K562 (cell line): Measurements from ENCODE around the gene NDRG3. TPM values are rescaled to one million over a fixed set of nuclear protein-coding genes. Genes with fewer than 3 reads are reported as not detected.

Experiments
- AFF1 ChIP-seq, 2 experiments: fragments of 450-650 bp; IDR thresholded peaks; 2 replicates each; pipeline ENCODE4 v1.6.1; 2018; ENCODE audit warnings: mild to moderate bottlenecking in 2 of 2, low read depth in 1 of 2; ENCODE audit not compliant: partially characterized antibody in 2 of 2
- CCNT2 ChIP-seq: IDR thresholded peaks from 2 replicates; pipeline ENCODE4 v1.6.1; 2011; ENCODE audit warnings: borderline replicate concordance, low read depth, mild to moderate bottlenecking, moderate library complexity, mixed read lengths, low read length; ENCODE audit not compliant: insufficient read length; ENCODE audit errors: extremely low read depth
- DMBX1 ChIP-seq: fragments of 250-450 bp; sonication (Bioruptor Pico); IDR thresholded peaks from 2 replicates; pipeline ENCODE4 v1.8.0; 2022; ENCODE audit warnings: inconsistent platforms, mild to moderate bottlenecking, moderate library complexity, borderline replicate concordance
- HBP1 ChIP-seq: fragments of 450-650 bp; formaldehyde crosslinking; IDR thresholded peaks from 2 replicates; pipeline ENCODE4 v1.4.0; 2022; ENCODE audit warnings: missing genetic modification characterization
- HMBOX1 ChIP-seq: sonication (generic); IDR thresholded peaks from 2 replicates; pipeline ENCODE4 v1.6.1; 2016
- HNRNPL ChIP-seq: fragments of 200-400 bp; formaldehyde crosslinking; IDR thresholded peaks from 2 replicates; pipeline ENCODE4 v1.6.1; 2017; ENCODE audit warnings: low read depth, mild to moderate bottlenecking, low read length
- IFI16 ChIP-seq: fragments of 250-450 bp; sonication (Bioruptor Pico); IDR thresholded peaks from 2 replicates; pipeline ENCODE4 v2.1.2; 2022; ENCODE audit warnings: mild to moderate bottlenecking, inconsistent platforms
- NCOA1 ChIP-seq: fragments of 450-650 bp; IDR thresholded peaks from 2 replicates; pipeline ENCODE4 v1.6.1; 2016; ENCODE audit warnings: low read depth
- NCOR1 ChIP-seq: fragments of 450-650 bp; IDR thresholded peaks from 2 replicates; pipeline ENCODE4 v1.6.1; 2016; ENCODE audit warnings: mild to moderate bottlenecking, moderate library complexity
- POLR2AphosphoS2 ChIP-seq: IDR thresholded peaks from 2 replicates; pipeline ENCODE4 v1.6.1; 2012; ENCODE audit warnings: low read length, improper control_type of control experiment
- RBM17 ChIP-seq: fragments of 200-400 bp; formaldehyde crosslinking; IDR thresholded peaks from 2 replicates; pipeline ENCODE4 v1.6.1; 2017; ENCODE audit warnings: low read depth, mild to moderate bottlenecking, low read length, borderline replicate concordance
- SMARCB1 ChIP-seq: IDR thresholded peaks from 2 replicates; pipeline ENCODE4 v1.6.1; 2011; ENCODE audit warnings: improper control_type of control experiment, low read depth; ENCODE audit not compliant: insufficient read length
- SRF ChIP-seq, 2 experiments: fragments of 250-450, 450-650 bp in 1 of 2; sonication (Bioruptor Pico) in 1 of 2; sonication (generic) in 1 of 2; formaldehyde crosslinking; IDR thresholded peaks; 2 replicates each; pipeline versions ENCODE4 v1.5.0 to v1.5.1; 2020 to 2022; ENCODE audit warnings: mild to moderate bottlenecking in 1 of 2, missing genetic modification reagents in 1 of 2
- TFAP4 ChIP-seq: sonication (generic); formaldehyde crosslinking; IDR thresholded peaks from 2 replicates; pipeline ENCODE4 v1.8.0; 2022; ENCODE audit warnings: missing genetic modification reagents, mild to moderate bottlenecking, moderate library complexity, borderline replicate concordance
- TGIF2 ChIP-seq: sonication (generic); formaldehyde crosslinking; IDR thresholded peaks from 2 replicates; pipeline ENCODE4 v1.8.1; 2022; ENCODE audit warnings: mild to moderate bottlenecking, missing genetic modification reagents, moderate library complexity
- TOE1 ChIP-seq, 2 experiments: fragments of 450-650 bp in 1 of 2; sonication (generic) in 1 of 2; formaldehyde crosslinking in 1 of 2; IDR thresholded peaks; 2 replicates each; pipeline versions ENCODE4 v1.7.1 to v1.8.0; 2016 to 2022; ENCODE audit warnings: borderline replicate concordance in 2 of 2, mild to moderate bottlenecking in 2 of 2, antibody characterized with exemption in 1 of 2, inconsistent platforms in 1 of 2, low read depth in 1 of 2, missing genetic modification reagents in 1 of 2, moderate library complexity in 1 of 2
- ZC3H4 ChIP-seq: sonication (generic); formaldehyde crosslinking; IDR thresholded peaks from 2 replicates; pipeline ENCODE4 v1.9.0; 2021; ENCODE audit warnings: missing genetic modification reagents, borderline replicate concordance
- ZNF174 ChIP-seq: fragments of 250-450 bp; sonication (Bioruptor Pico); IDR thresholded peaks from 2 replicates; pipeline ENCODE4 v1.4.0; 2020; ENCODE audit warnings: mild to moderate bottlenecking
- ZNF57 ChIP-seq: fragments of 450-650 bp; formaldehyde crosslinking; IDR thresholded peaks from 2 replicates; pipeline ENCODE4 v1.4.0; 2020; ENCODE audit warnings: mild to moderate bottlenecking, moderate library complexity
- polyA plus RNA-seq, 8 experiments: library from polyadenylated mRNA; depleted of rRNA in 4 of 8; stranded (reverse) in 5 of 8; unstranded in 3 of 8; fragments of >200 nt; fragmentation: Nextera tagmentation in 2 of 8; fragmentation: Illumina TruSeq in 1 of 8; extraction: Ambion mirVana in 2 of 8; extraction: Trizol in 1 of 8; gene quantifications; 2 replicates each; pipeline versions ENCODE4 v1.2.1 to v1.2.3, GENCODE V29; 2011 to 2014; ENCODE audit warnings: inconsistent platforms in 1 of 8, missing spikeins in 1 of 8
- total RNA-seq, 7 experiments: library from RNA; depleted of rRNA in 6 of 7; stranded (reverse); fragments of >200 nt in 6 of 7; fragmentation: Illumina TruSeq in 2 of 7; extraction: Trizol in 2 of 7; gene quantifications; 2 replicates each; pipeline versions ENCODE4 v1.2.1 to v1.2.3, GENCODE V29; 2011 to 2021; ENCODE audit warnings: low replicate concordance in 1 of 7

NDRG3 gene
- total and polyA plus RNA-seq, 9 of the 15 experiments (the other 6 are each of a cell fraction or from before 2014, with no cell fraction given) = 14.6 to 39.4 (median 24.4) TPM

GRCh38 chr20:36773597-36774390 is 27.9 kb upstream of the NDRG3 start, which contains the start of gene DSN1 (continued):
- peak; percentile 48; the same call in 1 of the 2 replicates for TF ChIP-seq POLR2AphosphoS2
- 0 out of 2 replicates have a peak, but pooled peaks have one; percentile 14 for TF ChIP-seq NCOA1
- 0 out of 2 replicates have a peak, but pooled peaks have one; percentile 28 for TF ChIP-seq NCOR1
- no peak for TF ChIP-seq ZNF57
- peak; percentile 75 for TF ChIP-seq CCNT2
- 0 out of 2 replicates have a peak, but pooled peaks have one; percentile 30 for TF ChIP-seq HBP1 (CRISPR knock-in tag)
- no peak for TF ChIP-seq HMBOX1
- no peak for TF ChIP-seq ZNF174 (CRISPR knock-in tag)
- no peak for TF ChIP-seq HNRNPL
- no peak for TF ChIP-seq IFI16 (CRISPR knock-in tag)
- TF ChIP-seq DMBX1 (CRISPR knock-in tag) = 0 out of 2 replicates have a peak, but pooled peaks have one; percentile 41
- peak; percentile 52 to 86 for TF ChIP-seq AFF1 (IDR thresholded peaks at IDR 0.05; ENCODE audit: low read depth in 1 of 2, partially characterized antibody in 2 of 2)
- no peak for TF ChIP-seq RBM17
- TF ChIP-seq ZC3H4 (CRISPR knock-in tag) = peak; percentile 73; the same call in 1 of the 2 replicates
- TF ChIP-seq SRF (CRISPR knock-in tag; IDR thresholded peaks at IDR 0.05) = no peak; a peak in 1 of 4 replicates
- TF ChIP-seq SMARCB1 = no peak
- peak; percentile 71 for TF ChIP-seq TOE1 (IDR thresholded peaks at IDR 0.05; ENCODE audit: borderline replicate concordance)
- no peak for TF ChIP-seq TOE1 (CRISPR knock-in tag; IDR thresholded peaks at IDR 0.05; ENCODE audit: borderline replicate concordance, low read depth)
- no peak for TF ChIP-seq TGIF2 (CRISPR knock-in tag)
- TF ChIP-seq TFAP4 (CRISPR knock-in tag) = peak; percentile 63; the same call in 1 of the 2 replicates
